22Rv1 (cell line): ENCODE data around the gene IFNA13.

Experiments
- ZFX ChIP-seq: fragments of 450-650 bp; IDR thresholded peaks from 2 replicates; pipeline ENCODE4 v1.6.1; 2017; ENCODE audit warnings: antibody characterized with exemption, borderline replicate concordance
- TF ChIP-seq, protein P1 (sequence below): fragments of 450-650 bp; IDR thresholded peaks from 2 replicates; pipeline ENCODE4 v1.5.1; 2017; ENCODE audit warnings: mild to moderate bottlenecking

DNA sequence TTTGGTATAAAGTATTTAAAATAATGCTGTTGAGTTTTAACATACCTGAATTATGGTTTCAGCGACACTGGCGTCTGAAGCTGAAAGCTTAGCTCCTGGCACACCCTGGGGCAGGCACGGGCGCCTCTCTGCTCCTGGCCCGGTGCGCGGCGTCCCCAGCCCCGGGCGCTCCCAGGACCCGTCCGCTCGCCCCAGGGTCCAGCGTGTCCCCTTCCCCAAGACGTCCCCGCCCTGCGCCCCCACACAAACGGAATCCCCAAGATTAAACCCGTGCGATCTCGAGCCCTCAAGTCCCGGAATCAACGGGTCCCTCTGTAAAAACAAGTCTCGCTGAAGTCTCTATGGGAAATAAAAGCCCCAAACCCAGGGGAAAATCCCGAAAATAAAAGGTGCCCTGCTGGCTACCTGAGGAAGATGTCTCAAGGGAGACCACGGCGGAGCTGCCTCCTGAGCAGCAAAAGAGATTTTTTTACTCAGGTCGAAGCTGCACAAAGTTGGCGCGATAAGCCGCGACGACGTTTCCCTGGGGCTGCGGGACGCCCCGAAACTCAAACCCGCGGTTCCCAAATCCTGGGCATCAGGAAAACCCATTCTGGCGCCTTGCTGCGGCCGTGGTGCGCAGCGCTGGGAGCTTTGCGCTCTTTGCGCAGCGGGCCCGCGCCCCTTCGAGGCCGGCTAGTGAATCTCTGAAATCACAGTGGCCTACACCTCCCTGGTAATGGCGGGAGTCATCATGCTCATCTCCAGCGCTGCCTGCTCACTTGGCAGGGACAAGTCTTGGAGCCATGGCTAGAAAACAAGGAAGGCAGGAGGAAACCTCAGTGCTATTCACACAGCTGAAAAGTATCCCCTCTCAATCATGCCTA is 34.8 kb upstream of the IFNA13 start:
- TF ChIP-seq, protein P1, sequence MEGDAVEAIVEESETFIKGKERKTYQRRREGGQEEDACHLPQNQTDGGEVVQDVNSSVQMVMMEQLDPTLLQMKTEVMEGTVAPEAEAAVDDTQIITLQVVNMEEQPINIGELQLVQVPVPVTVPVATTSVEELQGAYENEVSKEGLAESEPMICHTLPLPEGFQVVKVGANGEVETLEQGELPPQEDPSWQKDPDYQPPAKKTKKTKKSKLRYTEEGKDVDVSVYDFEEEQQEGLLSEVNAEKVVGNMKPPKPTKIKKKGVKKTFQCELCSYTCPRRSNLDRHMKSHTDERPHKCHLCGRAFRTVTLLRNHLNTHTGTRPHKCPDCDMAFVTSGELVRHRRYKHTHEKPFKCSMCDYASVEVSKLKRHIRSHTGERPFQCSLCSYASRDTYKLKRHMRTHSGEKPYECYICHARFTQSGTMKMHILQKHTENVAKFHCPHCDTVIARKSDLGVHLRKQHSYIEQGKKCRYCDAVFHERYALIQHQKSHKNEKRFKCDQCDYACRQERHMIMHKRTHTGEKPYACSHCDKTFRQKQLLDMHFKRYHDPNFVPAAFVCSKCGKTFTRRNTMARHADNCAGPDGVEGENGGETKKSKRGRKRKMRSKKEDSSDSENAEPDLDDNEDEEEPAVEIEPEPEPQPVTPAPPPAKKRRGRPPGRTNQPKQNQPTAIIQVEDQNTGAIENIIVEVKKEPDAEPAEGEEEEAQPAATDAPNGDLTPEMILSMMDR: no peak
- no peak for TF ChIP-seq ZFX
